ELR (cell line): Measurements from ENCODE around the gene SFSWAP.
A peak's percentile ranks its signal among the peaks of the same experiment; 100 is the strongest.
"Not testable (repeated sequence)": the region's sequence is repeated elsewhere in the genome, so short reads cannot be mapped to it uniquely, and the experiment has no call there.

ENCODE experiments used
- DNase-seq: peaks from one replicate; pipeline ENCODE4 v3.0.0-alpha.2; 2015; ENCODE audit warnings: low read depth

The SFSWAP gene

GRCh38 chr12:131736446-131737149, 25.7 kb downstream of the SFSWAP start:
- peak; percentile 11 for DNase-seq

- peak; percentile 86 for DNase-seq
Measured at GRCh38 chr12:131737150-131737827, 26.4 kb downstream of the SFSWAP start.

DNA sequence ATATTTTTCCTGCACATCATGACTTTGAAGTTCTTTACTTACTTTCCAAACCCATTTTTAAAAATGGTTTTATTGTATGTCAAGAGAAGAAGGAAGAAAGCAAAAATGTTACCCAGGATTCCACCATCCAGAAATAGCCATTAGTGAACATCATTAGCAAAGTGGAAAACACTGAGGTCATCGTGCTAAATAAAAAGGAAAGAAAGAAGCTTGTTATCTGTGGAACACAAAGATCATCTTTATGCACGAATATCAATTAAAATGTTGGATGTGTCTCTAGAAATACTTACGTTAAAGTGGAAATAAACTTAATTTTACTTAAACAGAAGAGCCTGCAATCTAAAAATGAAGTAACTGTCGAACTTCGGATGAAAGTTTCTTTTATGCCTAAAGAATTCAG, 27.3 kb downstream of the SFSWAP start:
- no peak for DNase-seq

DNA sequence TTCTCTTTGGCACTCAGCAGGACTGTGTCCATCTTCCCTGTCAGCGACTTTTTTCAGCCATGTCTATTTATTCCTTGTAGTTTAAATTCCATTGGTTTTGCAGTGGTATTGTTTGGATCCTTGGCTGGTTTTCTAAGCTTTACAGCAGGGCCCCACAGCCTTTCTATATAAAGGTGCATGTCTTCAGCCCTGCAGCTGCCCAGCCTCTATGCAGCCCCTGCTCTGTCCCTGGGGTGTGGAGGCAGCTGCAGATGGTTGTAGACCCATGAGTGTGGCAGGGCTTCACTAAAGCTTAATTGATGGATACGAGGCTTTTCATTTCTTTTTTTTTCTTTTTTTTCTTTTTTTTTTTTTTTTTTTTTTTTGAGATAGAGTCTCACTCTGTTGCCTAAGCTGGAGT, 29.7 kb downstream of the SFSWAP start:
- DNase-seq, result no peak

DNA sequence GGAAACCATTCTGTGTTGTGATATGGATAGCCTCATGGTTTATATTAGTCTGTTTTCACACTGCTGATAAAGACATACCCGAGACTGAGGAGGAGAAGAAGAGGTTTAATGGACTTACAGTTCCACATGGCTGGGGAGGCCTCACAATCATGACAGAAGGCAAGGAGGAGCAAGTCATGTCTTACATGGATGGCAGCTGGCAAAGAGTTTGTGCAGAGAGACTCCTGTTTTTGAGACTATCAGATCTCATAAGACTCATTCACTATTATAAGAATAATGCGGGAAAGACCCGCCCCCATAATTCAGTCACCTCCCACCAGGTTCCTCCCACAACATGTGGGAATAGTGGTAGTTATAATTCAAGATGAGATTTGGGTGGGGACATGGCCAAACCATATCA, 31.9 kb downstream of the SFSWAP start:
- not testable (repeated sequence) for DNase-seq

- DNase-seq, result not testable (repeated sequence)
Measured at GRCh38 chr12:131743410-131743809, 32.5 kb downstream of the SFSWAP start.

- DNase-seq, result not testable (repeated sequence)
Measured at GRCh38 chr12:131743880-131744279, 33.0 kb downstream of the SFSWAP start.

GRCh38 chr12:131744675-131745074, 33.8 kb downstream of the SFSWAP start:
- DNase-seq, result not testable (repeated sequence)

GRCh38 chr12:131745706-131746105, 34.8 kb downstream of the SFSWAP start:
- DNase-seq, result no peak

DNA sequence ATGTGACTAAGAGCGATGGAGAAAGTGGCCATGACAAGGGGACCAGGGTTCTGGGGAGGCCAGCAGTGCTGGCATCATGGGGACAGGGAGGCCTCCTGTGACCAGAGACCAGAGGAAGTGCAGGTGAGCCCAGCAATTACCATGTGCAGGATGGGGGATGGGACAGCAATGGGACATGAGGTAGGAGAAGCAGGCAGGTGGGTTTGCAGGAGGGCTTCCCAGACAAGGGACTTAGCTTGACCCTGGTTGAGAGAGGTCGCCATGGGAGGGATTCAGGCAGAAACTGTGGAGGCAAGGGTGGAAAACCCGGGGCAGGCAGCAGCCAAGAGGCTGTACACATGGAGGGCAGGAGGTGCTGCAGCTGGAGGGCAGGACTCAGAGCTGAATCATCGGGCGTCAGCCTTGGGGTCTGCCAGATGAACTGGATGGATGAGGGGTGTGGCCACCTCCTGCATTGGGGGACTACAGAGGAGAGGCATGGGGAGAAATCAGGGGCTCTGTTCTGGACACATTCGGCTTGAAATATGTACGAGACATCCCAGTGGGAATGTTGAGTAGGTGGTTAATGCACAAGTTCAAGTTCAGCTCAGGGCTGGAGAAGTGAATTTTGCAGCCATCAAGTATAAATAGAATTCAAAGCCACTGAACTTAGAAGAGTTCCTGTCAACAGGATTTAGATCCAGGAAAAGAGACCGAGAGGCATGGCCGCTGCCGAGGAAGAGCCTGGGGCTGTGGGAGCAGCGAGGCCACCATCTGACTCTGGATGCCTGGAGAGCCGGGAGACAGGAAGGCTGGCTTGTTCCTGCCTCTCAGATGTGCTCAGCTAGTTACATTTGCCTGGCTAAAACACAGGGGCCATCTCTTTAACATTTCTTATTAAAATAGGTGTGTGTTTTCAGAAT, 36.6 kb downstream of the SFSWAP start:
- peak; percentile 26 for DNase-seq

GRCh38 chr12:131749618-131750315, 38.9 kb downstream of the SFSWAP start:
- no peak for DNase-seq

- no peak for DNase-seq
Measured at GRCh38 chr12:131751335-131751734, 40.4 kb downstream of the SFSWAP start.

DNA sequence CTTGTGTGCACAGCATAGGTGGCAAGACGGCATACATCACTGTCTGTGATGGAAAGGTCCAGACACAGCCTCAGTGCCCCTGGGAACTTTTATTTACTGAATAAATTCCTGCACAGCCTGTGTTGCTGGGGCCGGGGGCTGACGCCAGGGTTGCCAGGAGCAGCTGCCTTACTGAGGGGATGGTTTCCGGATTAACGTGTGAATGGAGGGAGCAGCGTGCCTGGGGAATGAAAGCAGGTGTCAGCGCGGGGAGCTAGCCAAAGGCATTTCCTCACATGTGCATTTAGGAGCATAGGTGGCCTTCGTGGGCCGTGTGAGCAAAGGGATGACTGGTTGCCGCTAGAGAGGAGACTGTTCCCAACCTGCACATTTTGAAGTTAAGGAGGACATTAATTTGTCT, 41.6 kb downstream of the SFSWAP start:
- no peak for DNase-seq

- DNase-seq, result no peak
Measured at GRCh38 chr12:131753005-131753404, 42.1 kb downstream of the SFSWAP start.

- DNase-seq, result no peak
Measured at GRCh38 chr12:131753757-131754156, 42.9 kb downstream of the SFSWAP start.

DNA sequence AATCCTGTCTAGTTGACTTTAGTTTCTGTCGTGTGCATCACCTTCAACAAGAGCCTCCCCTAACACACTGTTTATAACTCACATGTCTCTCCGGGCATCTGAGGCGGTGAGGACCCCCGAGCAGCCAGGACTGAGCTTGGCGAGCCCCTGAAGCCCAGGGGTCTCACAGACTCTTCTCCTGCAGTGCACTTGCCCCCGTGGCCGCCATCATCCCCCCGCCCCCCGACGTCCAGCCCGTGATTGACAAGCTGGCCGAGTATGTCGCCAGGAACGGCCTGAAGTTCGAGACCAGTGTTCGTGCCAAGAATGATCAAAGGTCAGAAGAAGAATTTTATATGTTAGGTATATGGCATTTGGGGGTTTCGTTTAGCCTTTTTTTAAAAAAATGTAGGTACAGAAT, 43.3 kb downstream of the SFSWAP start:
- no peak for DNase-seq

DNA sequence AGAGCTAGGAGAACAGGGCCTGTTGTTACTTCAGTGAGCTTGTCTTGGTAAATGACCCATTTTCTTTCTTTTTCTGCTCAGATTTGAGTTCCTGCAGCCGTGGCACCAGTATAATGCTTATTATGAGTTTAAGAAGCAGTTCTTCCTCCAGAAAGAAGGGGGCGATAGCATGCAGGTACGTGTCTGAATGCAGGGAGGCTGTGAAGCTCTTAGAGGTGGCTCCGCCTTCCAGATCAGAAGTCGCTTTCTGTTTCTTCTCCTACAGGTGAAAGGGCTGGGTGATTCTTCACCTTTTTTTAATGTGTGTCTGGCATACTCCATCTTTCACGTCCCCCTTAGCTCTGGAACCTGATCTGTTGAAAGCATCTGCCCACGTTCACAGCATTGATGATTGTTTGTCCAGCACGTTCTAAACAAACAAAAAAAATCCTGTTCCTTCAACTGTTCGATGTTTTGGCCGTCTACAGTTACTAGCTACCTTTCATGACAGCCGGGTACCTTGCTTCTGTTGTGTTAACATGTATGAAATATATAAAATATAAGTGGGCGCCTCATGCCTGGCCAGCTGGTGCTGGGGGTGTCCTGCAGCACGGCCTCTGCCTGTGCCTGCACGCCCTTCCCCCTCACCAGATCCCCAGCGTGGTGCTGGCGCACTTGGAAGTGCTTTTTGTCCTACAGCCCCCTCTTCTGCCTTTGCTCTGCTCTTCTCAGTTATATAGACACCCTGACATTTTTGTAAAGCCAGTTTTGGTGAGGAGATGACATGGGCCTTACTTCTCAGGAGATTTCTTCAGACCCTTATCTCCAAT, 44.6 kb downstream of the SFSWAP start:
- DNase-seq, result peak; percentile 60

DNA sequence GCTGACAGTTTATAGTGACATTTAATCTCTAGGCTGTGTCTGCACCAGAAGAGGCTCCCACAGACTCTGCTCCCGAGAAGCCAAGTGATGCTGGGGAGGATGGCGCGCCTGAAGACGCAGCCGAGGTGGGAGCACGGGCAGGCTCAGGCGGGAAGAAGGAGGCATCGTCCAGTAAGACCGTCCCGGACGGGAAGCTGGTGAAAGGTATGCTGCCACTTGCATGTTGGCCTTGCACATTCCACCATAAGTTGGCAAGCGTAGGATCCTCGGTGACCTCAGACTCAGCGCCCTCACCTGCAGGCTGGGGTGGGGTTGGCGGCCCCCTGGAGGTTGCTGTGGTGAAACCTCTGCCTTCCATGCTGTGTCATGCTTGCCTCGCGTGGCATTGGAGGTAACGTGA, 45.6 kb downstream of the SFSWAP start:
- no peak for DNase-seq

GRCh38 chr12:131757111-131757510, 46.2 kb downstream of the SFSWAP start:
- no peak for DNase-seq

- DNase-seq, result no peak
Measured at GRCh38 chr12:131758016-131758739, 47.3 kb downstream of the SFSWAP start.

- DNase-seq, result no peak
Measured at GRCh38 chr12:131759176-131759575, 48.3 kb downstream of the SFSWAP start.
